Hepatocyte (in vitro differentiated cells): Measurements from ENCODE around the gene TCL1B.

ENCODE experiments used
- EZH2phosphoT487 ChIP-seq: fragments of 200-600 bp; sonication (generic); IDR thresholded peaks from one replicate; pipeline ENCODE4 v1.6.1; 2018; ENCODE audit warnings: antibody characterized with exemption, mild to moderate bottlenecking, low read depth, moderate library complexity; ENCODE audit not compliant: unreplicated experiment, severe bottlenecking
- TF ChIP-seq, protein P1 (sequence below): fragments of 200-600 bp; sonication (generic); IDR thresholded peaks from 2 replicates; pipeline ENCODE4 v1.5.1; 2016; ENCODE audit warnings: antibody characterized with exemption, mild to moderate bottlenecking; ENCODE audit not compliant: poor library complexity

DNA sequence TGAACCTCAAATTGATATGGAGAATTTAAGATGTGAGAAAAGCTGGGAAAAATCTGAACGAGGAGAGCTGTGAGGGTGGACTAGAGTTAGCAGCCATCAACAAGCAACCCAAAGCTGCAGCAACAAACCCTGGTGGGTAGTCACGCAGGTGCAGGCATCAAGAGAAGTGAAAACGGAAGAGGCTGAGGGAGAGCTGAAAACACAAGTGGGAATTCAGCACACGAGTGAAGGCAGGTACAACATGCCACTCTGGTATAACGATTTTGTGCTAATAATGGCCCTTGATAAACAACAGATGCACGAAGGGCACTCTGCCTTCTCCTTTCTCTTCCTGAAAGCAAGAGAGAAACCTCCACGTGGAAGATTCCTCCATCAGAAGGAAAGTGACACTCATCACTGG, 11.5 kb downstream of the TCL1B start:
- TF ChIP-seq, protein P1, sequence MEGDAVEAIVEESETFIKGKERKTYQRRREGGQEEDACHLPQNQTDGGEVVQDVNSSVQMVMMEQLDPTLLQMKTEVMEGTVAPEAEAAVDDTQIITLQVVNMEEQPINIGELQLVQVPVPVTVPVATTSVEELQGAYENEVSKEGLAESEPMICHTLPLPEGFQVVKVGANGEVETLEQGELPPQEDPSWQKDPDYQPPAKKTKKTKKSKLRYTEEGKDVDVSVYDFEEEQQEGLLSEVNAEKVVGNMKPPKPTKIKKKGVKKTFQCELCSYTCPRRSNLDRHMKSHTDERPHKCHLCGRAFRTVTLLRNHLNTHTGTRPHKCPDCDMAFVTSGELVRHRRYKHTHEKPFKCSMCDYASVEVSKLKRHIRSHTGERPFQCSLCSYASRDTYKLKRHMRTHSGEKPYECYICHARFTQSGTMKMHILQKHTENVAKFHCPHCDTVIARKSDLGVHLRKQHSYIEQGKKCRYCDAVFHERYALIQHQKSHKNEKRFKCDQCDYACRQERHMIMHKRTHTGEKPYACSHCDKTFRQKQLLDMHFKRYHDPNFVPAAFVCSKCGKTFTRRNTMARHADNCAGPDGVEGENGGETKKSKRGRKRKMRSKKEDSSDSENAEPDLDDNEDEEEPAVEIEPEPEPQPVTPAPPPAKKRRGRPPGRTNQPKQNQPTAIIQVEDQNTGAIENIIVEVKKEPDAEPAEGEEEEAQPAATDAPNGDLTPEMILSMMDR = no peak
- no peak for TF ChIP-seq EZH2phosphoT487
